Spinal cord (tissue), 10 donors: ENCODE data around the gene NTRK1. TPM values are rescaled to one million over a fixed set of nuclear protein-coding genes. Genes with fewer than 3 reads are reported as not detected.

Experiments
- DNase-seq, 6 donors: peaks; one replicate each; pipeline versions ENCODE4 v3.0.0 to v3.0.0-alpha.2; 2013 to 2015; ENCODE audit warnings: low spot score in 6 of 6, low read depth in 4 of 6
- H3K27ac ChIP-seq: one replicate; pipeline ENCODE4 v1.5.1; 2013; ENCODE audit warnings: low read depth, low read length, control low read depth
- H3K27me3 ChIP-seq: one replicate; pipeline ENCODE4 v1.6.1; 2013; ENCODE audit warnings: low read length; ENCODE audit not compliant: control insufficient read depth, insufficient read depth
- H3K36me3 ChIP-seq: one replicate; pipeline ENCODE4 v1.6.1; 2013; ENCODE audit warnings: low read length; ENCODE audit not compliant: control insufficient read depth, insufficient read depth
- H3K4me1 ChIP-seq: one replicate; pipeline ENCODE4 v1.6.1; 2013; ENCODE audit warnings: low read length; ENCODE audit not compliant: control insufficient read depth, insufficient read depth
- H3K4me3 ChIP-seq: one replicate; pipeline ENCODE4 v1.5.1; 2013; ENCODE audit warnings: low read depth, low read length, control low read depth
- H3K9me3 ChIP-seq: one replicate; pipeline ENCODE4 v1.6.1; 2013; ENCODE audit warnings: low read length; ENCODE audit not compliant: control insufficient read depth, insufficient read depth
- WGBS: methylation state at CpG from one replicate; pipeline ENCODE4 v1.1.5; 2013; ENCODE audit warnings: missing lambda C conversion rate; ENCODE audit not compliant: insufficient coverage; 5-methylcytosine and 5-hydroxymethylcytosine counted together
- polyA plus RNA-seq, 2 donors: library from polyadenylated mRNA; unstranded; fragments of 120-200 nt; gene quantifications; one replicate each; pipeline ENCODE4 v1.2.1, GENCODE V29; 2013; ENCODE audit not compliant: insufficient read length in 2 of 2
- total RNA-seq, 2 donors: library from RNA; depleted of rRNA in 1 of 2; stranded (reverse); fragments of 120-200 nt in 1 of 2; fragments of >200 nt in 1 of 2; gene quantifications; one replicate each; pipeline versions ENCODE4 v1.2.3 to v1.2.4, GENCODE V29; 2013 to 2014
- donor health status: healthy.

Gene NTRK1
- total and polyA plus RNA-seq, 4 donors = 1.7 to 13.5 (median 2.7) TPM

- Histone ChIP-seq H3K27ac (no peak overlapping the region), H3K9me3 (no peaks in the 10 kb centered on the region), H3K4me3 (no peak overlapping the region), H3K27me3 (peaks cover 63% of the 10 kb centered on the region), H3K36me3 (no peaks in the 10 kb centered on the region), H3K4me1 (peaks cover 35% of the 10 kb centered on the region)
- 57% methylated on average over 8 of the region's 10 CpGs for WGBS
- no peak for DNase-seq
Observed at GRCh38 chr1:156862997-156863599, 2.4 kb downstream of the NTRK1 start.

DNA sequence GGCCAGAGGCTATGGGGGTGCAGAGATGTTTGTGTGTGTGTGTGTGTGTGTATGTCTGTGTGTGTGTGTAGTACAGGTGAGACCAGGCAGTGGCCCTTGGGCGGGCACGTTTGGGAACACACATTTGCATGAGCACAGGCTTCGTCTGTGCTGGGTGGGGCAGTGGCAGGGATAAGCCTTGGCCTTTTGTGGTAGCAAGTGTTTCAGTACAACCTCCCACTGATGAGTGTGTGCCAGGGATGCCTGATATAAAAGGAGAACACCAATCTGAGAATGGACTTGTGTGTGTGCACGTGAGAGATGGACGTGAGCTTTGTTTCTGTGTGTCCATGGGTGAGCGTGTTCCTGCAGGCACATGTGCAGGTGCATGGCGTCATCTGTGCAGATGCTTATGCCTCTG, 3.0 kb downstream of the NTRK1 start:
- Histone ChIP-seq H3K9me3 (no peaks in the 10 kb centered on the region), H3K4me3 (no peak overlapping the region), H3K36me3 (no peaks in the 10 kb centered on the region), H3K27ac (no peak overlapping the region), H3K27me3 (peaks cover 57% of the 10 kb centered on the region), H3K4me1 (peaks cover 30% of the 10 kb centered on the region)
- DNase-seq = no peak
- 78% methylated on average over 7 of the region's 7 CpGs for WGBS

DNA sequence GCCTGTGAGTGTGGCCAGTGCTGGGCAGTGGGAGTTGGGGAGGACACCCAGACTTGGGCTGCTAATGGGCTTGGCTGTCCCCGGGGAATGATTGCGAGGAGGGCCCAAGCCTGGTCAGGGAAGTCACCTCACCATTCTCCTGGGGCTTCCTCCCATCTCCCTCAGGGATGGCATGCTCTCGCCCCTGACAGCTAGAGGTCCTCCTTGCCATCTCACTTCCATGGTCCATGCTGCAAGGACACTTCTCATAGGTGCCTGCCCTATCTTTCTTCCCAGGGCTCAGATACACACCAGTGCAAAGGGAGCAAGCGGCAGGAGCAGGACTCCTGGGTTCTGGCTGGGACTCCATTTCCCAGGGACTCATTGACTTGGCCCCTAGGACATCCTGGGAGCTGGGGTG, 4.1 kb downstream of the NTRK1 start:
- peaks cover 46% of the 10 kb centered on the region for H3K27me3 ChIP-seq
- 80% methylated on average over 4 of the region's 4 CpGs for WGBS

GRCh38 chr1:156865258-156865657, 4.6 kb downstream of the NTRK1 start:
- H3K9me3 ChIP-seq = no peaks in the 10 kb centered on the region
- H3K27me3 ChIP-seq = peaks cover 41% of the 10 kb centered on the region
- peaks cover 14% of the 10 kb centered on the region for H3K4me1 ChIP-seq
- no peak overlapping the region for H3K4me3 ChIP-seq
- no peak overlapping the region for H3K27ac ChIP-seq
- no peaks in the 10 kb centered on the region for H3K36me3 ChIP-seq
- 75% methylated on average over 6 of the region's 9 CpGs for WGBS
- DNase-seq = no peak

More for the DNA sequence above, 4.1 kb downstream of the NTRK1 start:
- H3K4me1 ChIP-seq = peaks cover 19% of the 10 kb centered on the region
- no peaks in the 10 kb centered on the region for H3K9me3 ChIP-seq
- H3K4me3 ChIP-seq = no peak overlapping the region
- H3K27ac ChIP-seq = no peak overlapping the region
- H3K36me3 ChIP-seq = no peaks in the 10 kb centered on the region
- DNase-seq = no peak

- no peak for DNase-seq
- Histone ChIP-seq H3K4me1 (peaks cover 10% of the 10 kb centered on the region), H3K27me3 (peaks cover 36% of the 10 kb centered on the region), H3K36me3 (no peaks in the 10 kb centered on the region), H3K27ac (no peak overlapping the region), H3K4me3 (no peak overlapping the region), H3K9me3 (no peaks in the 10 kb centered on the region)
- WGBS = no CpG with 5 or more reads among the region's 4 CpGs
Observed at GRCh38 chr1:156865865-156866248, 5.2 kb downstream of the NTRK1 start.

- H3K9me3 ChIP-seq = no peaks in the 10 kb centered on the region
- H3K27ac ChIP-seq = no peak overlapping the region
- peaks cover 31% of the 10 kb centered on the region for H3K27me3 ChIP-seq
- no peak overlapping the region for H3K4me3 ChIP-seq
- H3K36me3 ChIP-seq = no peaks in the 10 kb centered on the region
- WGBS = 39% methylated on average over 2 of the region's 12 CpGs
- peaks cover 5% of the 10 kb centered on the region for H3K4me1 ChIP-seq
- no peak for DNase-seq
Observed at GRCh38 chr1:156866249-156866909, 5.7 kb downstream of the NTRK1 start.

DNA sequence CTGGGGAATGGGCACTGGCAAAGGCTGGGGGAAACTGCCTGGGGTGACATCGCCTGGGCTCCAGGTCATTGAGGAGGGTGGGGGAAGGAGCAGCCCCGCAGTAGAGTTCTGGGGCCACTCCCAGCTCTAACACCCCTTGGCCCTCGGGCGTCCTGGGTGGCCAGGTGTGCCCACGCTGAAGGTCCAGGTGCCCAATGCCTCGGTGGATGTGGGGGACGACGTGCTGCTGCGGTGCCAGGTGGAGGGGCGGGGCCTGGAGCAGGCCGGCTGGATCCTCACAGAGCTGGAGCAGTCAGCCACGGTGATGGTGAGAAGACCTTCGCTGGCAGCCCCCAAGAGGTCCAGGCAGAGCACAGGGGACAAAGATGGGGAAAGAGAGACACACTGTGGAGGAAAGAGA, 7.7 kb downstream of the NTRK1 start:
- Histone ChIP-seq H3K4me1 (peaks cover 4% of the 10 kb centered on the region), H3K27me3 (peaks cover 16% of the 10 kb centered on the region), H3K9me3 (no peaks in the 10 kb centered on the region), H3K4me3 (no peak overlapping the region), H3K27ac (no peak overlapping the region), H3K36me3 (no peaks in the 10 kb centered on the region)
- WGBS = 66% methylated on average over 13 of the region's 13 CpGs
- no peak for DNase-seq

DNA sequence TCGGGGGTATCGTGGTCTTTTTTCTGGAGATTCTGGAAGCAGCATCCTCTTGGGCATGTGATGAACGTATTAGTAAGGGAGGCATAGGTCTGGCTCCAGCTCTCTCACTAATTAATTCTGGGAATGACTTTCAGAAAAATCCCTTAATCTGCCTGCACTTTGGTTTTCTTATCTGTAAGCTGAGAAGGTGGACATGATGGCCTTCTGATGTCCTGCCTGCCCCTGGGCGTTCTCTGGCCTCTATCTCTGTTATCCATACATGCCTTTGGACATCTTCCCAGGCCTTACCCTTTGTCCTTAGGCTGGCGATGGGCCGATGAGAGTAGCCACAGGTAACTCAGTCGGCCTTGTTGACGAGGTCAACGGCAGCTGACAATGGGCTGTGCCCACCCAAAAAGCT, 8.8 kb downstream of the NTRK1 start:
- no peaks in the 10 kb centered on the region for H3K36me3 ChIP-seq
- H3K27ac ChIP-seq = no peak overlapping the region
- WGBS = 94% methylated on average over 7 of the region's 9 CpGs
- H3K4me3 ChIP-seq = no peak overlapping the region
- peaks cover 12% of the 10 kb centered on the region for H3K27me3 ChIP-seq
- H3K9me3 ChIP-seq = no peaks in the 10 kb centered on the region
- no peak for DNase-seq
- H3K4me1 ChIP-seq = peaks cover 4% of the 10 kb centered on the region

GRCh38 chr1:156873659-156874058, 13.0 kb downstream of the NTRK1 start:
- no peak for DNase-seq
- Histone ChIP-seq H3K4me1 (peaks cover 6% of the 10 kb centered on the region), H3K27me3 (peaks cover 12% of the 10 kb centered on the region), H3K27ac (no peak overlapping the region), H3K9me3 (no peaks in the 10 kb centered on the region), H3K36me3 (no peaks in the 10 kb centered on the region), H3K4me3 (no peak overlapping the region)
- WGBS = 87% methylated on average over 18 of the region's 18 CpGs

- Histone ChIP-seq H3K27ac (no peak overlapping the region), H3K27me3 (peaks cover 14% of the 10 kb centered on the region), H3K4me3 (no peak overlapping the region), H3K9me3 (no peaks in the 10 kb centered on the region), H3K36me3 (no peaks in the 10 kb centered on the region), H3K4me1 (peaks cover 6% of the 10 kb centered on the region)
- DNase-seq = no peak
- 91% methylated on average over 3 of the region's 5 CpGs for WGBS
Observed at GRCh38 chr1:156874142-156874541, 13.5 kb downstream of the NTRK1 start.
